ENCODE measurements around the gene MINDY4.
A peak's percentile ranks its signal among the peaks of the same experiment; 100 is the strongest.

The MINDY4 gene

DNA sequence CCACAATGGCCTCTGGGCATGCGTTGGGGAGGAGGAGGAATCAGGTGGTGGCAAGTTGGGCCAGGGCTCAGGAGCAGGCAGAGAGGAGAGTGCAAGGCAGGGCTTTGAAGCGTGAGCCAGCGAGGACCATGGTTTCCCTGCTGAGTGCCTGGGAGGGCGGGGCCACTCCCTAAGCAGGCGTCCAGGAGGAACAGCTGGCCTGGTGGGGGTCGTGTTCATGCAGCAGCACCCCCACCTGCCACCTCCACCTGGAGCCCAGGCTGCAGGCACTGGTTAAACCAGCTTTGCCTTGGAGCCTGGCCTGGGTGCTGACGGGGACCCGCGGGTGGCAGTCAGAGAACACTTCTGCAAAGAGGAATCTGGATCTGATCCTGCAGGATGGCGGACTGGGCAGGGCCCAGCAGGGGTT lies 116.3 kb downstream of the MINDY4 start:
- no peak overlapping the region for H3K4me3 ChIP-seq (ENCODE audit: low read depth, low read length)
- TF ChIP-seq, protein P1, sequence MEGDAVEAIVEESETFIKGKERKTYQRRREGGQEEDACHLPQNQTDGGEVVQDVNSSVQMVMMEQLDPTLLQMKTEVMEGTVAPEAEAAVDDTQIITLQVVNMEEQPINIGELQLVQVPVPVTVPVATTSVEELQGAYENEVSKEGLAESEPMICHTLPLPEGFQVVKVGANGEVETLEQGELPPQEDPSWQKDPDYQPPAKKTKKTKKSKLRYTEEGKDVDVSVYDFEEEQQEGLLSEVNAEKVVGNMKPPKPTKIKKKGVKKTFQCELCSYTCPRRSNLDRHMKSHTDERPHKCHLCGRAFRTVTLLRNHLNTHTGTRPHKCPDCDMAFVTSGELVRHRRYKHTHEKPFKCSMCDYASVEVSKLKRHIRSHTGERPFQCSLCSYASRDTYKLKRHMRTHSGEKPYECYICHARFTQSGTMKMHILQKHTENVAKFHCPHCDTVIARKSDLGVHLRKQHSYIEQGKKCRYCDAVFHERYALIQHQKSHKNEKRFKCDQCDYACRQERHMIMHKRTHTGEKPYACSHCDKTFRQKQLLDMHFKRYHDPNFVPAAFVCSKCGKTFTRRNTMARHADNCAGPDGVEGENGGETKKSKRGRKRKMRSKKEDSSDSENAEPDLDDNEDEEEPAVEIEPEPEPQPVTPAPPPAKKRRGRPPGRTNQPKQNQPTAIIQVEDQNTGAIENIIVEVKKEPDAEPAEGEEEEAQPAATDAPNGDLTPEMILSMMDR (IDR thresholded peaks at IDR 0.05; ENCODE audit: control insufficient read depth, extremely low read depth, insufficient read depth): no peak
- no peak for DNase-seq (ENCODE audit: low read depth)

DNA sequence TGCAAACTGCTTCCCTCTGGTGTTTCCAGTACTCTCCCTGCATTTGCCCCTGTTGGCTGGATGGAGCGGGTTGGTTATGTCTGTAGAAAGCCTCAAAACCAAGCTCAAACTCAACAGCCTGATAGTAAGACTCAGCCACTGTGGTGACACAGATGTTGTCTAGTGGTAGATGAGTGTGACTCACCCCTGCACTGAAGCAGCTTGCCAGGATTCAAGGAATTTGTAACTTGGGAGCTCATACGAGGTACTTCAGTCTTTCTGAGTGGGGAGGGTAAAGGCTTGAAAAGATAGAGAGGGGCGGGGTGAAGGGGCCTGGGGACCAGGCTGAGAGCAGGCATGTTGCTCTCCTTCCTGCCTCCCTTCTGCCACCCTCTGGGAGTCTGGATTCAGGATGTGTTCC lies 117.5 kb downstream of the MINDY4 start:
- no peak for DNase-seq (ENCODE audit: low read depth)
- H3K4me3 ChIP-seq (ENCODE audit: low read depth, low read length): no peak overlapping the region
- TF ChIP-seq, protein P1 (IDR thresholded peaks at IDR 0.05; ENCODE audit: control insufficient read depth, extremely low read depth, insufficient read depth): peak; percentile 22

DNA sequence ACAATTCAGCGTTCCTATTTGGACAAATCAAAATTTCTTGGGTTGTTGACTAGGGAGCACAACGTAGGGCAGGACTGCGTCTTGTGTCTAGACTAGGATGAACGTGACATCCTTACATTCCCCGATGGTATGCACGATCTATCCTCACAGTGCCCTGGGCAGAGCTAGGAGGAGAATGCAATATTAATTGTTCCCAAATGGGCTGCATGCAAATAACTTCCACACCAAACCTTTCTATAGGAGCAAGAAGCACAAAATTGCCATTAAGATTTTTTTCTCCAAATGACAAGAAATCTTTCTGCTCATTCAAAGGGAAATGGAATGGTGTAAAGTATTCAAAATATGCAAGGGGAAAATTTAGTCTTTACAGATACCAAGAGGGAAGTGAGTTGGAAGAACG lies 119.0 kb downstream of the MINDY4 start:
- DNase-seq (ENCODE audit: low read depth): no peak
- no peak overlapping the region for H3K4me3 ChIP-seq (ENCODE audit: low read depth, low read length)
- TF ChIP-seq, protein P1 (IDR thresholded peaks at IDR 0.05; ENCODE audit: control insufficient read depth, extremely low read depth, insufficient read depth): no peak

DNA sequence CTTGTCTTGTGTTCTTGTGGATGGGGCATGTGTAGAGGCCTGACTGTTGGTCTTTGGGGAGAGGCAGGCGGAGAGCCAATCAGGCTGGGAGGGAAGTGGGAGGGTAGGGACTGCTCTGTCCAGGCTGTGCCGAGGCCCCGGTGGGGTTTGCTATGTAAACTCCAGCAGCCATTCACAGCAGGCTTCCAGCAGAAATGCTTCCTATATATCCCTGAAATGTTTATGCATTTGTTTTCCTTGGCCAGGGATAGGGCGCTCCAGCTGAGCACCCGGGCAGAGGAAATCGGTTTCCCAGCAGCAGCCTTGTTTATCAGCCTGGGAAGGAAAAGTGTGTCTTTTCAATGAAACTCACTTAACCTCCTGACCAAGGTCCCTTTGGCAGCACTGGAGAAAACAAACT lies 122.1 kb downstream of the MINDY4 start:
- DNase-seq (ENCODE audit: low read depth): no peak
- no peak overlapping the region for H3K4me3 ChIP-seq (ENCODE audit: low read depth, low read length)
- TF ChIP-seq, protein P1 (IDR thresholded peaks at IDR 0.05; ENCODE audit: control insufficient read depth, extremely low read depth, insufficient read depth): no peak

DNA sequence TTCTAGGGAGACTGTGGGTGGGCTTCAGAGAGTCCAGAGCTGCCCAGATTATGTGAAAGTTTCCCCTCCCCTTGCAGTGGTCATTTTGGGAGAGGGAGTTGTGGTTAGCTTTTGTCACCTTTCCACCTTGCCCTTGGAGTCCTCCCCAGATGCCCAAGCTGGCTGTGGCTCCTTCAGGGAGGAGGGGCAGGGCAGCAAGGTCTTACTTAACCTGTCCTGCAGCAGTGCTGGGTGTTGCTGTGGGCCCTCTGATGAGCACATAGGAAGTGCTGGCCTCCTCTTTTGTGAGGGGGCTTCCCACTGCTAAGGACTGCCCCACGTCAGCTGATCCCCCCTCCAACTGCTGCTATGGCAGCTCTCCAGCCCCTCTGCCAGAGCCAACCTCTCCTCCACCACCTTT lies 122.8 kb downstream of the MINDY4 start:
- TF ChIP-seq, protein P1 (IDR thresholded peaks at IDR 0.05; ENCODE audit: control insufficient read depth, extremely low read depth, insufficient read depth): no peak
- no peak overlapping the region for H3K4me3 ChIP-seq (ENCODE audit: low read depth, low read length)
- DNase-seq (ENCODE audit: low read depth): no peak

DNA sequence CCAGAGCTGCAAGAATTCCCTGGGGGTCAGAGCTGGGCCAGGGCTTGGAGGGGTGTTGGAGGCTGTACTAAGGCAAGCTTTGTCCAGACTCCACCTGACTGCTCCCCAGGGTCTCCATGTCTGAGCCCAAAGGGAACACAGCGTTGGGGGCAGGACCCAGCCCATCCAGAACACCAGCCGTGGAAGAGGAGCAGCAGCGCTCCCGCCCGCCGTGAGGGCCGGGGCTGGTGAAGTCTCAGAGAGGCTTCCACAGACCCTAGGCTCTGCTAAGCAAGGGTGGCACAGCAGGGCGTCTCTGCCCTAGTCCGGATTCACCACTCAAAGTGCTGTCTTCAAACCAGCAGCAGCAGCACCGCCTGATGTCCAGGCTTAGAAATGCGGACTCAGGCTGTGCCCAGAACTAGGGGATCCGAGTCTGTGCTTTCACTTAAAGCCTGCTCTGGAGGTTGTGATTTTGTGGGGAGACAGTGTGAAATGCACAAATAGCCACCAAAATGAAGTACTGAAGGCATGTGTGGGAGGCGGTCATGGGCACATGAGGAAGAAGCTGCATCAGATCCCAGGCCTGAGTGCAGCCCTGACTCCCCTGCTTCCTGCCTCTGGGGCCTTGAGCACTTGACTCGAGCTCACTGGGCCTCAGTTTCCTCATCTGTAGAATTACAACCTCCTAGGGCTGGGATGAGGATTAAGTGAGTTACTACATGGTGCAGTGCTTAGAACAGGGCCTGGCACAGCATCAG lies 123.8 kb downstream of the MINDY4 start:
- TF ChIP-seq, protein P1 (IDR thresholded peaks at IDR 0.05; ENCODE audit: control insufficient read depth, extremely low read depth, insufficient read depth): no peak
- no peak for DNase-seq (ENCODE audit: low read depth)
- H3K4me3 ChIP-seq (ENCODE audit: low read depth, low read length): no peak overlapping the region

DNA sequence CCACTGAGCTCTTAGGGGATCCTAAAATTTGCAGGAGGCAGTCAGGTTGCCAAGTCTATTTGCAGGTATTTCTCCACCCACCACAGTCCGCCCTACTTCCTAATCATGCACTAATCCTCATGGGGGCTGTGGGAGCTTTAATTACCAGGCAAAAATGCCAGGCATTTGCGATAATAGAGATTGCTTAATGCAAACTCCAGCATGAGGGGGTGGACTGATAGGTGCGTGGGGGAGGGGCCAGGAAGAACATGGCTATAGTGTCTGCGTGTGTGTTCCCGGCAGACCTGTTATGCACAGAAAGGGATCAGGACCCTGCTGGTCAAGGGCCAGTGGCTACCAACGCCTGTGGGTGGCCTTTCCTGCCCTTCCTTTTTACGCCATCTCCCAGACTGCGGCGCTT lies 124.8 kb downstream of the MINDY4 start:
- TF ChIP-seq, protein P1 (IDR thresholded peaks at IDR 0.05; ENCODE audit: control insufficient read depth, extremely low read depth, insufficient read depth): no peak
- H3K4me3 ChIP-seq (ENCODE audit: low read depth, low read length): no peak overlapping the region
- DNase-seq (ENCODE audit: low read depth): no peak
